Duodenal mucosa (tissue), 2 donors: Measurements from ENCODE around the gene CASP5.
"Not testable (repeated sequence)": the region's sequence is repeated elsewhere in the genome, so short reads cannot be mapped to it uniquely, and the experiment has no call there.

Experiments used
- H3K27ac ChIP-seq: one replicate; pipeline ENCODE4 v1.7.0; 2013; ENCODE audit warnings: low read depth, low read length
- H3K27me3 ChIP-seq, 2 donors: one replicate each; pipeline ENCODE4 v1.7.0; 2013; ENCODE audit warnings: low read length in 2 of 2, control low read depth in 1 of 2; ENCODE audit not compliant: insufficient read depth in 2 of 2, control insufficient read depth in 1 of 2
- H3K36me3 ChIP-seq, 2 donors: one replicate each; pipeline ENCODE4 v1.7.0; 2013; ENCODE audit warnings: low read length in 2 of 2, control low read depth in 1 of 2; ENCODE audit not compliant: insufficient read depth in 2 of 2, control insufficient read depth in 1 of 2
- H3K4me1 ChIP-seq, 2 donors: one replicate each; pipeline ENCODE4 v1.7.0; 2013; ENCODE audit warnings: low read length in 2 of 2, control low read depth in 1 of 2; ENCODE audit not compliant: insufficient read depth in 2 of 2, control insufficient read depth in 1 of 2
- H3K4me3 ChIP-seq, 2 donors: one replicate each; pipeline ENCODE4 v1.7.0; 2013; ENCODE audit warnings: low read length in 2 of 2, low read depth in 1 of 2
- H3K9ac ChIP-seq, 2 donors: one replicate each; pipeline ENCODE4 v1.7.0; 2013; ENCODE audit warnings: low read length in 2 of 2, low read depth in 1 of 2
- H3K9me3 ChIP-seq, 2 donors: one replicate each; pipeline ENCODE4 v1.7.0; 2013; ENCODE audit warnings: low read length in 2 of 2, control low read depth in 1 of 2; ENCODE audit not compliant: control insufficient read depth in 1 of 2

The CASP5 gene

GRCh38 chr11:105000167-105000566 lies 22.8 kb downstream of the CASP5 start:
- H3K9me3 ChIP-seq, result no peaks in the 10 kb centered on the region
- H3K27me3 ChIP-seq, result no peaks in the 10 kb centered on the region
- no peaks in the 10 kb centered on the region for H3K36me3 ChIP-seq
- no peak overlapping the region for H3K9ac ChIP-seq
- H3K4me1 ChIP-seq, result no peaks in the 10 kb centered on the region
- H3K4me3 ChIP-seq, result no peak overlapping the region
- H3K27ac ChIP-seq, result no peak overlapping the region

- H3K4me3 ChIP-seq, result no peak overlapping the region
- no peaks in the 10 kb centered on the region for H3K4me1 ChIP-seq
- H3K36me3 ChIP-seq, result no peaks in the 10 kb centered on the region
- no peak overlapping the region for H3K27ac ChIP-seq
- H3K9me3 ChIP-seq, result no peaks in the 10 kb centered on the region
- no peak overlapping the region for H3K9ac ChIP-seq
- H3K27me3 ChIP-seq, result no peaks in the 10 kb centered on the region
These were observed 23.2 kb downstream of the CASP5 start for GRCh38 chr11:104999721-105000120.

GRCh38 chr11:104997288-104997687 lies 25.7 kb downstream of the CASP5 start:
- Histone ChIP-seq H3K4me1 (no peaks in the 10 kb centered on the region), H3K36me3 (no peaks in the 10 kb centered on the region), H3K9ac (no peak overlapping the region), H3K27ac (no peak overlapping the region), H3K9me3 (no peaks in the 10 kb centered on the region), H3K27me3 (no peaks in the 10 kb centered on the region), H3K4me3 (no peak overlapping the region)

GRCh38 chr11:104995001-104995408 lies 28.0 kb downstream of the CASP5 start:
- H3K4me1 ChIP-seq, result no peaks in the 10 kb centered on the region
- H3K9ac ChIP-seq, result no peak overlapping the region
- H3K36me3 ChIP-seq, result no peaks in the 10 kb centered on the region
- H3K27ac ChIP-seq, result no peak overlapping the region
- no peaks in the 10 kb centered on the region for H3K27me3 ChIP-seq
- H3K4me3 ChIP-seq, result no peak overlapping the region
- no peaks in the 10 kb centered on the region for H3K9me3 ChIP-seq

GRCh38 chr11:104992781-104993180 lies 30.2 kb downstream of the CASP5 start:
- H3K9me3 ChIP-seq, result peaks cover 0 to 2% of the 10 kb centered on the region in 2 donors
- no peak overlapping the region for H3K4me3 ChIP-seq
- H3K27ac ChIP-seq, result no peak overlapping the region
- H3K4me1 ChIP-seq, result no peaks in the 10 kb centered on the region
- no peaks in the 10 kb centered on the region for H3K36me3 ChIP-seq
- H3K9ac ChIP-seq, result no peak overlapping the region
- no peaks in the 10 kb centered on the region for H3K27me3 ChIP-seq

GRCh38 chr11:104991994-104992393 lies 31.0 kb downstream of the CASP5 start:
- Histone ChIP-seq H3K36me3 (no peaks in the 10 kb centered on the region), H3K9me3 (peaks cover 0 to 2% of the 10 kb centered on the region in 2 donors), H3K27ac (no peak overlapping the region), H3K9ac (no peak overlapping the region), H3K4me1 (no peaks in the 10 kb centered on the region), H3K27me3 (no peaks in the 10 kb centered on the region), H3K4me3 (no peak overlapping the region)

- H3K4me3 ChIP-seq, result no peak overlapping the region
- H3K4me1 ChIP-seq, result no peaks in the 10 kb centered on the region
- no peak overlapping the region for H3K27ac ChIP-seq
- H3K9me3 ChIP-seq, result peaks cover 0 to 2% of the 10 kb centered on the region in 2 donors
- H3K27me3 ChIP-seq, result no peaks in the 10 kb centered on the region
- no peaks in the 10 kb centered on the region for H3K36me3 ChIP-seq
- no peak overlapping the region for H3K9ac ChIP-seq
These were observed 38.2 kb downstream of the CASP5 start for GRCh38 chr11:104984808-104985207.

- no peak overlapping the region for H3K27ac ChIP-seq
- H3K9me3 ChIP-seq, result no peaks in the 10 kb centered on the region
- no peaks in the 10 kb centered on the region for H3K36me3 ChIP-seq
These were observed 43.1 kb downstream of the CASP5 start for GRCh38 chr11:104979839-104980238.

GRCh38 chr11:104973616-104974015 lies 49.4 kb downstream of the CASP5 start:
- Histone ChIP-seq H3K27ac (no peak overlapping the region), H3K4me3 (no peak overlapping the region), H3K9me3 (peaks cover 2 to 8% of the 10 kb centered on the region in 2 donors), H3K9ac (no peak overlapping the region), H3K36me3 (no peaks in the 10 kb centered on the region), H3K27me3 (no peaks in the 10 kb centered on the region), H3K4me1 (peaks cover 8% of the 10 kb centered on the region in 2 donors)

More at GRCh38 chr11:104979839-104980238, 43.1 kb downstream of the CASP5 start:
- Histone ChIP-seq H3K4me3 (no peak overlapping the region), H3K27me3 (no peaks in the 10 kb centered on the region), H3K9ac (no peak overlapping the region), H3K4me1 (no peaks in the 10 kb centered on the region)

GRCh38 chr11:104972924-104973323 lies 50.0 kb downstream of the CASP5 start:
- not testable (repeated sequence) for H3K4me3 ChIP-seq, H3K36me3 ChIP-seq, H3K9ac ChIP-seq, H3K9me3 ChIP-seq, H3K4me1 ChIP-seq, H3K27ac ChIP-seq, H3K27me3 ChIP-seq

GRCh38 chr11:104970756-104971155 lies 52.2 kb downstream of the CASP5 start:
- H3K9me3 ChIP-seq, result peaks cover 2 to 8% of the 10 kb centered on the region in 2 donors
- H3K9ac ChIP-seq, result no peak overlapping the region
- H3K36me3 ChIP-seq, result no peaks in the 10 kb centered on the region
- H3K27me3 ChIP-seq, result no peaks in the 10 kb centered on the region
- H3K27ac ChIP-seq, result no peak overlapping the region
- H3K4me3 ChIP-seq, result no peak overlapping the region
- H3K4me1 ChIP-seq, result peaks cover 17 to 18% of the 10 kb centered on the region in 2 donors
